GM23338 (cell line): ENCODE results near the gene MAPKAPK2.
"Not testable (repeated sequence)": the region's sequence is repeated elsewhere in the genome, so short reads cannot be mapped to it uniquely, and the experiment has no call there.

ENCODE experiments used
- CREB1 ChIP-seq: fragments of 250-450 bp; sonication (Bioruptor Pico); IDR thresholded peaks from 2 replicates; pipeline ENCODE4 v1.5.0; 2020; ENCODE audit warnings: low read depth, mild to moderate bottlenecking, moderate library complexity
- CTCF ChIP-seq, 2 experiments: fragments of 200-600 bp in 1 of 2; sonication (generic) in 1 of 2; conservative IDR thresholded peaks; 2 replicates each; pipeline versions ENCODE4 v1.5.1 to v1.6.1; 2016 to 2017; ENCODE audit warnings: antibody characterized with exemption in 2 of 2, low read depth in 2 of 2, mild to moderate bottlenecking in 2 of 2, moderate library complexity in 1 of 2
- ETS1 ChIP-seq: IDR thresholded peaks from 2 replicates; pipeline ENCODE4 v1.6.1; 2016; ENCODE audit warnings: antibody characterized with exemption
- EZH2 ChIP-seq: fragments of 200-600 bp; sonication (generic); IDR thresholded peaks from one replicate; pipeline ENCODE4 v1.8.0; 2017; ENCODE audit warnings: antibody characterized with exemption, mild to moderate bottlenecking, low read depth; ENCODE audit not compliant: unreplicated experiment
- EZH2phosphoT487 ChIP-seq: fragments of 200-600 bp; sonication (generic); IDR thresholded peaks from one replicate; pipeline ENCODE4 v1.8.1; 2018; ENCODE audit warnings: antibody characterized with exemption; ENCODE audit not compliant: unreplicated experiment
- JUNB ChIP-seq: IDR thresholded peaks from one replicate; pipeline ENCODE4 v1.6.1; 2016; ENCODE audit warnings: antibody characterized with exemption; ENCODE audit not compliant: unreplicated experiment
- POLR2AphosphoS5 ChIP-seq: IDR thresholded peaks from 2 replicates; pipeline ENCODE4 v1.6.1; 2016; ENCODE audit warnings: antibody characterized with exemption, low read depth
- STAT1 ChIP-seq: IDR thresholded peaks from one replicate; pipeline ENCODE4 v1.6.1; 2016; ENCODE audit warnings: antibody characterized with exemption; ENCODE audit not compliant: unreplicated experiment
- ZNF114 ChIP-seq: fragments of 250-450 bp; sonication (Bioruptor Pico); IDR thresholded peaks from 2 replicates; pipeline ENCODE4 v1.5.0; 2020; ENCODE audit warnings: mild to moderate bottlenecking, moderate library complexity
- ZNF462 ChIP-seq: fragments of 250-450 bp; sonication (Bioruptor Pico); IDR thresholded peaks from 2 replicates; pipeline ENCODE4 v1.5.0; 2020; ENCODE audit warnings: mild to moderate bottlenecking, moderate library complexity
- TF ChIP-seq, protein P1 (sequence below): IDR thresholded peaks from one replicate; pipeline ENCODE4 v1.6.1; 2018; ENCODE audit warnings: antibody characterized with exemption; ENCODE audit not compliant: unreplicated experiment

- TF ChIP-seq CTCF (conservative IDR thresholded peaks at IDR 0.05; ENCODE audit: low read depth in 2 of 2); ZNF462 (CRISPR knock-in tag); JUNB; POLR2AphosphoS5; EZH2; EZH2phosphoT487; ETS1; CREB1; ZNF114; STAT1: not testable (repeated sequence)
- TF ChIP-seq, protein P1, sequence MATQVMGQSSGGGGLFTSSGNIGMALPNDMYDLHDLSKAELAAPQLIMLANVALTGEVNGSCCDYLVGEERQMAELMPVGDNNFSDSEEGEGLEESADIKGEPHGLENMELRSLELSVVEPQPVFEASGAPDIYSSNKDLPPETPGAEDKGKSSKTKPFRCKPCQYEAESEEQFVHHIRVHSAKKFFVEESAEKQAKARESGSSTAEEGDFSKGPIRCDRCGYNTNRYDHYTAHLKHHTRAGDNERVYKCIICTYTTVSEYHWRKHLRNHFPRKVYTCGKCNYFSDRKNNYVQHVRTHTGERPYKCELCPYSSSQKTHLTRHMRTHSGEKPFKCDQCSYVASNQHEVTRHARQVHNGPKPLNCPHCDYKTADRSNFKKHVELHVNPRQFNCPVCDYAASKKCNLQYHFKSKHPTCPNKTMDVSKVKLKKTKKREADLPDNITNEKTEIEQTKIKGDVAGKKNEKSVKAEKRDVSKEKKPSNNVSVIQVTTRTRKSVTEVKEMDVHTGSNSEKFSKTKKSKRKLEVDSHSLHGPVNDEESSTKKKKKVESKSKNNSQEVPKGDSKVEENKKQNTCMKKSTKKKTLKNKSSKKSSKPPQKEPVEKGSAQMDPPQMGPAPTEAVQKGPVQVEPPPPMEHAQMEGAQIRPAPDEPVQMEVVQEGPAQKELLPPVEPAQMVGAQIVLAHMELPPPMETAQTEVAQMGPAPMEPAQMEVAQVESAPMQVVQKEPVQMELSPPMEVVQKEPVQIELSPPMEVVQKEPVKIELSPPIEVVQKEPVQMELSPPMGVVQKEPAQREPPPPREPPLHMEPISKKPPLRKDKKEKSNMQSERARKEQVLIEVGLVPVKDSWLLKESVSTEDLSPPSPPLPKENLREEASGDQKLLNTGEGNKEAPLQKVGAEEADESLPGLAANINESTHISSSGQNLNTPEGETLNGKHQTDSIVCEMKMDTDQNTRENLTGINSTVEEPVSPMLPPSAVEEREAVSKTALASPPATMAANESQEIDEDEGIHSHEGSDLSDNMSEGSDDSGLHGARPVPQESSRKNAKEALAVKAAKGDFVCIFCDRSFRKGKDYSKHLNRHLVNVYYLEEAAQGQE = not testable (repeated sequence)
Observed at GRCh38 chr1:206765771-206766170, 81.1 kb downstream of the MAPKAPK2 start.
